Measurements from ENCODE around the gene CD8A.

DNA sequence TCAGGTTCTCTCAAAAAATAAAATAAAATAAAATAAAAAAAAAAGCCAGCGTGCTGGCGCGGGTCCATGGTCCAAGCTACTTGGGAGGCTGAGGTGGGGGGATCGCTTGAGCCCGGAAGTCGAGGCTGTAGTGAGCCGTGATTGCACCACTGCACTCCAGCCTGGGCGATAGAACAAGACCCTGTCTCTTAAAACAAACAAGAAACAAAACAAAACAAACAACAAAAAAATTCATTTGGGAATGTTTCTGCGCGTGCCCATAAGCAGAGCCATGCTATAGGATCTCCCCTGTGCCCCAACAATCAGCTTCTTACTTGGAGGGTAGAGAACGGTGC lies 16.4 kb upstream of the CD8A start:
- TF ChIP-seq POLR2AphosphoS5 (IDR thresholded peaks at IDR 0.05; ENCODE audit: low read depth, low read length), result no peak
- no peak for TF ChIP-seq TAF1 (IDR thresholded peaks at IDR 0.05; ENCODE audit: borderline replicate concordance, low read depth, low read length)

Data from GM12892 (cell line).